ENCODE measurements around the gene EMILIN2.

EMILIN2 gene

GRCh38 chr18:2872095-2872494 lies 25.3 kb downstream of the EMILIN2 start:
- Histone ChIP-seq H2BK5ac (ENCODE audit: low read length) (no peak overlapping the region), H3K4me3 (ENCODE audit: low read length in 2 of 2) (no peak overlapping the region), H3K14ac (ENCODE audit: low read length) (no peak overlapping the region), H3K4me1 (ENCODE audit: control insufficient read depth in 2 of 2, insufficient read depth in 1 of 2, low read depth in 1 of 2, low read length in 2 of 2) (peaks cover 0 to 2% of the 10 kb centered on the region in 2 donors), H2BK15ac (ENCODE audit: low read length) (no peak overlapping the region), H4K91ac (ENCODE audit: low read depth, low read length, poor library complexity) (no peak overlapping the region), H3K18ac (ENCODE audit: low read length) (no peak overlapping the region), H3K23ac (ENCODE audit: low read depth, low read length, poor library complexity) (no peak overlapping the region), H2AFZ (ENCODE audit: low read length) (no peak overlapping the region), H3K9me3 (replicated peaks in 1 of 2; ENCODE audit: control insufficient read depth in 2 of 2, insufficient read depth in 1 of 2, low read depth in 1 of 2, low read length in 2 of 2) (no peaks in the 10 kb centered on the region), H2BK12ac (ENCODE audit: low read length) (no peak overlapping the region), H3K4ac (ENCODE audit: low read length) (no peak overlapping the region), H2BK120ac (ENCODE audit: low read depth, low read length) (no peak overlapping the region), H3K27me3 (ENCODE audit: control insufficient read depth in 3 of 3, insufficient read depth in 3 of 3, low read depth in 1 of 3, low read length in 3 of 3) (no peaks in the 10 kb centered on the region), H3K4me2 (ENCODE audit: insufficient read depth, low read length, poor library complexity, severe bottlenecking) (no peak overlapping the region), H2AK5ac (ENCODE audit: low read depth, low read length) (no peak overlapping the region), H3K27ac (replicated peaks; ENCODE audit: low read length) (no peak overlapping the region), H3K9ac (ENCODE audit: low read depth, low read length, poor library complexity) (no peak overlapping the region), H4K8ac (ENCODE audit: low read depth, low read length) (no peak overlapping the region), H3K36me3 (replicated peaks in 1 of 2; ENCODE audit: control insufficient read depth in 2 of 2, insufficient read depth in 2 of 2, low read length in 2 of 2) (no peaks in the 10 kb centered on the region), H3K79me1 (ENCODE audit: low read depth, low read length) (no peaks in the 10 kb centered on the region)
- no peak for DNase-seq (ENCODE audit: low spot score)
- no CpG with 5 or more reads among the region's 6 CpGs for WGBS, 2 donors (ENCODE audit: extremely low coverage in 2 of 2, insufficient read length in 2 of 2, insufficient replicate concordance in 1 of 2)

- no peaks in the 10 kb centered on the region for H3K79me1 ChIP-seq (ENCODE audit: low read depth, low read length)
- H3K18ac ChIP-seq (ENCODE audit: low read length), result no peak overlapping the region
- H3K14ac ChIP-seq (ENCODE audit: low read length), result no peak overlapping the region
- WGBS, 2 donors (ENCODE audit: extremely low coverage in 2 of 2, insufficient read length in 2 of 2, insufficient replicate concordance in 1 of 2), result no CpG with 5 or more reads among the region's 7 CpGs
- H3K9me3 ChIP-seq (replicated peaks in 1 of 2; ENCODE audit: control insufficient read depth in 2 of 2, insufficient read depth in 1 of 2, low read depth in 1 of 2, low read length in 2 of 2), result no peaks in the 10 kb centered on the region
- peaks cover 0 to under 1% (median 0%) of the 10 kb centered on the region in 3 experiments for H3K27me3 ChIP-seq (ENCODE audit: control insufficient read depth in 3 of 3, insufficient read depth in 3 of 3, low read depth in 1 of 3, low read length in 3 of 3)
- DNase-seq (ENCODE audit: low spot score), result no peak
- H3K4ac ChIP-seq (ENCODE audit: low read length), result no peak overlapping the region
- H2BK120ac ChIP-seq (ENCODE audit: low read depth, low read length), result no peak overlapping the region
- no peak overlapping the region for H2BK15ac ChIP-seq (ENCODE audit: low read length)
- no peak overlapping the region for H2BK5ac ChIP-seq (ENCODE audit: low read length)
- no peak overlapping the region for H3K23ac ChIP-seq (ENCODE audit: low read depth, low read length, poor library complexity)
- no peak overlapping the region for H2AK5ac ChIP-seq (ENCODE audit: low read depth, low read length)
- no peak overlapping the region for H3K9ac ChIP-seq (ENCODE audit: low read depth, low read length, poor library complexity)
- H3K4me2 ChIP-seq (ENCODE audit: insufficient read depth, low read length, poor library complexity, severe bottlenecking), result no peak overlapping the region
- H3K36me3 ChIP-seq (replicated peaks in 1 of 2; ENCODE audit: control insufficient read depth in 2 of 2, insufficient read depth in 2 of 2, low read length in 2 of 2), result no peaks in the 10 kb centered on the region
- H2BK12ac ChIP-seq (ENCODE audit: low read length), result no peak overlapping the region
- H4K8ac ChIP-seq (ENCODE audit: low read depth, low read length), result no peak overlapping the region
- H4K91ac ChIP-seq (ENCODE audit: low read depth, low read length, poor library complexity), result no peak overlapping the region
- no peak overlapping the region for H3K4me3 ChIP-seq (ENCODE audit: low read length in 2 of 2)
- no peak overlapping the region for H3K27ac ChIP-seq (replicated peaks; ENCODE audit: low read length)
- H3K4me1 ChIP-seq (ENCODE audit: control insufficient read depth in 2 of 2, insufficient read depth in 1 of 2, low read depth in 1 of 2, low read length in 2 of 2), result peaks cover 0 to 2% of the 10 kb centered on the region in 2 donors
- H2AFZ ChIP-seq (ENCODE audit: low read length), result no peak overlapping the region
These were observed 28.0 kb downstream of the EMILIN2 start for GRCh38 chr18:2874765-2875164.

GRCh38 chr18:2878656-2879330 lies 32.0 kb downstream of the EMILIN2 start:
- peaks cover 4 to 11% of the 10 kb centered on the region in 2 donors for H3K4me1 ChIP-seq (ENCODE audit: control insufficient read depth in 2 of 2, insufficient read depth in 1 of 2, low read depth in 1 of 2, low read length in 2 of 2)
- H3K9me3 ChIP-seq (replicated peaks in 1 of 2; ENCODE audit: control insufficient read depth in 2 of 2, insufficient read depth in 1 of 2, low read depth in 1 of 2, low read length in 2 of 2), result no peaks in the 10 kb centered on the region
- WGBS, 2 donors (ENCODE audit: extremely low coverage in 2 of 2, insufficient read length in 2 of 2, insufficient replicate concordance in 1 of 2), result no CpG with 5 or more reads among the region's 15 CpGs

GRCh38 chr18:2879889-2880288 lies 33.1 kb downstream of the EMILIN2 start:
- Histone ChIP-seq H3K4me1 (ENCODE audit: control insufficient read depth in 2 of 2, insufficient read depth in 1 of 2, low read depth in 1 of 2, low read length in 2 of 2) (peaks cover 4 to 11% of the 10 kb centered on the region in 2 donors), H3K4me2 (ENCODE audit: insufficient read depth, low read length, poor library complexity, severe bottlenecking) (no peak overlapping the region), H3K9me3 (replicated peaks in 1 of 2; ENCODE audit: control insufficient read depth in 2 of 2, insufficient read depth in 1 of 2, low read depth in 1 of 2, low read length in 2 of 2) (no peaks in the 10 kb centered on the region), H3K23ac (ENCODE audit: low read depth, low read length, poor library complexity) (no peak overlapping the region), H4K91ac (ENCODE audit: low read depth, low read length, poor library complexity) (no peak overlapping the region), H2BK5ac (ENCODE audit: low read length) (no peak overlapping the region), H3K4me3 (ENCODE audit: low read length in 2 of 2) (no peak overlapping the region), H3K4ac (ENCODE audit: low read length) (no peak overlapping the region), H2AFZ (ENCODE audit: low read length) (no peak overlapping the region), H2AK5ac (ENCODE audit: low read depth, low read length) (no peak overlapping the region), H2BK15ac (ENCODE audit: low read length) (no peak overlapping the region), H4K8ac (ENCODE audit: low read depth, low read length) (no peak overlapping the region), H3K27ac (replicated peaks; ENCODE audit: low read length) (no peak overlapping the region), H3K18ac (ENCODE audit: low read length) (no peak overlapping the region), H3K79me1 (ENCODE audit: low read depth, low read length) (no peaks in the 10 kb centered on the region), H3K27me3 (ENCODE audit: control insufficient read depth in 3 of 3, insufficient read depth in 3 of 3, low read depth in 1 of 3, low read length in 3 of 3) (peaks cover 0 to 3% (median 0%) of the 10 kb centered on the region in 3 experiments), H2BK12ac (ENCODE audit: low read length) (no peak overlapping the region), H3K9ac (ENCODE audit: low read depth, low read length, poor library complexity) (no peak overlapping the region), H2BK120ac (ENCODE audit: low read depth, low read length) (no peak overlapping the region), H3K14ac (ENCODE audit: low read length) (no peak overlapping the region), H3K36me3 (replicated peaks in 1 of 2; ENCODE audit: control insufficient read depth in 2 of 2, insufficient read depth in 2 of 2, low read length in 2 of 2) (no peaks in the 10 kb centered on the region)
- DNase-seq (ENCODE audit: low spot score), result no peak
- no CpG with 5 or more reads among the region's 4 CpGs for WGBS, 2 donors (ENCODE audit: extremely low coverage in 2 of 2, insufficient read length in 2 of 2, insufficient replicate concordance in 1 of 2)

More at GRCh38 chr18:2878656-2879330, 32.0 kb downstream of the EMILIN2 start:
- H3K4me2 ChIP-seq (ENCODE audit: insufficient read depth, low read length, poor library complexity, severe bottlenecking), result no peak overlapping the region
- H3K79me1 ChIP-seq (ENCODE audit: low read depth, low read length), result no peaks in the 10 kb centered on the region
- no peak overlapping the region for H4K91ac ChIP-seq (ENCODE audit: low read depth, low read length, poor library complexity)
- H2AK5ac ChIP-seq (ENCODE audit: low read depth, low read length), result no peak overlapping the region
- H2BK15ac ChIP-seq (ENCODE audit: low read length), result no peak overlapping the region
- H2AFZ ChIP-seq (ENCODE audit: low read length), result no peak overlapping the region
- H3K27me3 ChIP-seq (ENCODE audit: control insufficient read depth in 3 of 3, insufficient read depth in 3 of 3, low read depth in 1 of 3, low read length in 3 of 3), result peaks cover 0 to 3% (median 0%) of the 10 kb centered on the region in 3 experiments
- H3K14ac ChIP-seq (ENCODE audit: low read length), result no peak overlapping the region
- H3K18ac ChIP-seq (ENCODE audit: low read length), result no peak overlapping the region
- H3K9ac ChIP-seq (ENCODE audit: low read depth, low read length, poor library complexity), result no peak overlapping the region
- no peak overlapping the region for H3K27ac ChIP-seq (replicated peaks; ENCODE audit: low read length)
- H4K8ac ChIP-seq (ENCODE audit: low read depth, low read length), result no peak overlapping the region
- H3K4ac ChIP-seq (ENCODE audit: low read length), result no peak overlapping the region
- H3K36me3 ChIP-seq (replicated peaks in 1 of 2; ENCODE audit: control insufficient read depth in 2 of 2, insufficient read depth in 2 of 2, low read length in 2 of 2), result no peaks in the 10 kb centered on the region
- no peak for DNase-seq (ENCODE audit: low spot score)
- H2BK5ac ChIP-seq (ENCODE audit: low read length), result no peak overlapping the region
- no peak overlapping the region for H2BK120ac ChIP-seq (ENCODE audit: low read depth, low read length)
- H2BK12ac ChIP-seq (ENCODE audit: low read length), result no peak overlapping the region
- no peak overlapping the region for H3K23ac ChIP-seq (ENCODE audit: low read depth, low read length, poor library complexity)
- no peak overlapping the region for H3K4me3 ChIP-seq (ENCODE audit: low read length in 2 of 2)

Measured in neuronal stem cell (in vitro differentiated cells).